Neural cell (in vitro differentiated cells): ENCODE measurements around the gene GOLGA8A. TPM values are rescaled to one million over a fixed set of nuclear protein-coding genes. Genes with fewer than 3 reads are reported as not detected.
"Not testable (repeated sequence)": the region's sequence is repeated elsewhere in the genome, so short reads cannot be mapped to it uniquely, and the experiment has no call there.

Experiments
- H2AFZ ChIP-seq: fragments of 200-600, 300-800 bp; sonication (generic), shearing (Covaris generic); 2 replicates; pipeline ENCODE4 v1.6.0; 2014; ENCODE audit warnings: low read depth, mild to moderate bottlenecking, antibody characterized with exemption, low read length, moderate library complexity
- H3F3A ChIP-seq: fragments of 200-600 bp; shearing (Covaris generic); 2 replicates; pipeline ENCODE4 v1.6.1; 2016; ENCODE audit warnings: mild to moderate bottlenecking, moderate library complexity, mixed read lengths, antibody characterized with exemption, low read length; ENCODE audit not compliant: insufficient read depth, poor library complexity, severe bottlenecking
- H3K27ac ChIP-seq: fragments of 200-600, 300-800 bp; sonication (generic), shearing (Covaris generic); 2 replicates; pipeline ENCODE4 v1.5.1; 2014; ENCODE audit warnings: mild to moderate bottlenecking, low read length, moderate library complexity
- H3K27me3 ChIP-seq: fragments of 300-800, 200-600 bp; sonication (generic), shearing (Covaris generic); 2 replicates; pipeline ENCODE4 v1.6.0; 2014; ENCODE audit warnings: mild to moderate bottlenecking, low read depth, low read length, moderate library complexity; ENCODE audit not compliant: insufficient read depth
- H3K36me3 ChIP-seq: fragments of 300-800, 200-600 bp; sonication (generic), shearing (Covaris generic); 2 replicates; pipeline ENCODE4 v1.5.1; 2014; ENCODE audit warnings: mild to moderate bottlenecking, antibody characterized with exemption, low read length, moderate library complexity; ENCODE audit not compliant: insufficient read depth
- H3K4me2 ChIP-seq: fragments of 300-800, 200-600 bp; sonication (generic), shearing (Covaris generic); 2 replicates; pipeline ENCODE4 v1.6.0; 2014; ENCODE audit warnings: mild to moderate bottlenecking, low read length
- H3K4me3 ChIP-seq: fragments of 300-800, 200-600 bp; sonication (generic), shearing (Covaris generic); 2 replicates; pipeline ENCODE4 v1.5.1; 2014; ENCODE audit warnings: mild to moderate bottlenecking, low read length, moderate library complexity
- H3K79me2 ChIP-seq: fragments of 200-600 bp; shearing (Covaris generic); replicated peaks from 2 replicates; pipeline ENCODE4 v1.6.0; 2014; ENCODE audit warnings: mild to moderate bottlenecking, low read length, moderate library complexity; ENCODE audit not compliant: insufficient read depth
- H3K9ac ChIP-seq: fragments of 300-800, 200-600 bp; sonication (generic), shearing (Covaris generic); 2 replicates; pipeline ENCODE4 v1.6.1; 2016; ENCODE audit warnings: mild to moderate bottlenecking, low read length, mixed read lengths
- H3K9me2 ChIP-seq: fragments of 200-600 bp; shearing (Covaris generic); 2 replicates; pipeline ENCODE4 v1.6.1; 2016; ENCODE audit warnings: mild to moderate bottlenecking, low read length, mixed read lengths; ENCODE audit not compliant: insufficient read depth
- H3K9me3 ChIP-seq: fragments of 200-600, 300-800 bp; sonication (generic), shearing (Covaris generic); 2 replicates; pipeline ENCODE4 v1.6.1; 2016; ENCODE audit warnings: mild to moderate bottlenecking, mixed run types, low read length, moderate library complexity, mixed read lengths
- H4K20me1 ChIP-seq: fragments of 200-600 bp; shearing (Covaris generic); 2 replicates; pipeline ENCODE4 v1.6.1; 2016; ENCODE audit warnings: mild to moderate bottlenecking, mixed run types; ENCODE audit not compliant: insufficient read depth
- polyA plus RNA-seq: library from polyadenylated mRNA; depleted of rRNA; stranded (reverse); fragments of >200 nt; gene quantifications from 2 replicates; pipeline ENCODE4 v1.2.3, GENCODE V29; 2014

GOLGA8A gene
- polyA plus RNA-seq, 1 donor from 2014 or later: 214 TPM

GRCh38 chr15:34418435-34418834 is 19.2 kb downstream of the GOLGA8A start:
- not testable (repeated sequence) for H3K27me3 ChIP-seq

DNA sequence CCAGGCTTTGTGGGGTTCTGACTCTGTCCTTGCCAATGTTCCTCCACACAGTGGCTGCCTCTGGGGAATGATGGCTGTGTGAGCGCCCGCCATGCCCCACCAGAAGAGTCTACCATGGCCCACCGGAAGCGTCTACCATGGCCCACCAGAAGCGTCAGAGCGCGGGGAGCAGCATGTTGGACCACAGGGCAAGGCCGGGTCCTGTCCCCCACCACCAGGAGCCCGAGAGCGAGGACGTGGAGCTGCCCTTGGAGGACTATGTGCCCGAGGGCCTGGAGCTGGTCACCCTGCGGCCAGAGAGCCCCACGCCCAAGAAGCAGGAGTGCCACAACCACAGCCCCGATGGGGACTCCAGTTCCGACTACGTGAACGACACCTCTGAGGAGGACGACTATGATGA is 28.1 kb downstream of the GOLGA8A start:
- not testable (repeated sequence) for H3K9me3 ChIP-seq, H3F3A ChIP-seq, H3K9ac ChIP-seq, H4K20me1 ChIP-seq, H3K4me3 ChIP-seq, H3K27ac ChIP-seq, H3K79me2 ChIP-seq, H3K9me2 ChIP-seq, H3K36me3 ChIP-seq, H2AFZ ChIP-seq, H3K4me2 ChIP-seq, H3K27me3 ChIP-seq

More at GRCh38 chr15:34418435-34418834, 19.2 kb downstream of the GOLGA8A start:
- H4K20me1 ChIP-seq, H3K4me3 ChIP-seq, H3K9ac ChIP-seq, H3K36me3 ChIP-seq, H2AFZ ChIP-seq, H3F3A ChIP-seq, H3K27ac ChIP-seq, H3K79me2 ChIP-seq, H3K9me3 ChIP-seq, H3K9me2 ChIP-seq, H3K4me2 ChIP-seq: not testable (repeated sequence)

- not testable (repeated sequence) for H3K79me2 ChIP-seq, H3K9me2 ChIP-seq, H3F3A ChIP-seq, H3K4me2 ChIP-seq, H3K27me3 ChIP-seq, H3K27ac ChIP-seq, H3K9ac ChIP-seq, H4K20me1 ChIP-seq, H3K4me3 ChIP-seq, H3K9me3 ChIP-seq, H2AFZ ChIP-seq, H3K36me3 ChIP-seq
These were observed 28.6 kb downstream of the GOLGA8A start for GRCh38 chr15:34408973-34409372.

- H3K27ac ChIP-seq, H3F3A ChIP-seq, H3K27me3 ChIP-seq, H3K79me2 ChIP-seq, H3K9me2 ChIP-seq, H3K36me3 ChIP-seq, H3K4me2 ChIP-seq, H3K9ac ChIP-seq, H3K4me3 ChIP-seq, H2AFZ ChIP-seq, H4K20me1 ChIP-seq, H3K9me3 ChIP-seq: not testable (repeated sequence)
These were observed 33.7 kb downstream of the GOLGA8A start for GRCh38 chr15:34403899-34404298.

GRCh38 chr15:34403160-34403598 is 34.4 kb downstream of the GOLGA8A start:
- not testable (repeated sequence) for H3K27me3 ChIP-seq, H3F3A ChIP-seq, H2AFZ ChIP-seq

DNA sequence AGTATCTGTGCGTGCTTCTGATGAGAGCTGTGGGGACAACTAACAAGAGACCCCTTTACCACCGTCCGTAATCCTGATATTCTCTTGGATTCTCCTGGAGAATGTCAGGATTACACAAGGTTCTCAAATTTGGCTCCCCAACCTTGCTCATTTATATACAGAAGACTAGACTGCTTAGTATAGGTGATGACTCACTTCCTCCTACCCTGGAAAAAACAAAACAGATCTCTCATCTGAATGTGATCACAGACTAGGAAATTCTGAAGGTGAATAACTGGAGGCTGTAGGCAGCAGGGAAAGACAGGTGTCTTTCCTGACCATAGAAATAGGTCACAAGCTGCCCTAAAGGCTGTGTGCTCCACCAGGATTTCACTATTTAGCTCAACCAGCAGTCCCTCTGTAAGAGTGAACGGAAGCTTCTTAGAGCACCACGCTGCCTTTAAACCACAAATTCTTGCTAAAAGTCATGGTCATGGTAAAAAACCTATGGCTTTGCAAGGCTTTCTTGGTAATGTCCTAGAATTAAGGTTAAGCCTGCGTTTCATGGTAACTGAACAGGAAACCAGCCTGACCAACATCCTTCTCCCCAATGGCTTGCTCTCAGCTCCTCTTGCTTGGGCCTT is 39.9 kb downstream of the GOLGA8A start:
- H3K4me2 ChIP-seq, H3K27ac ChIP-seq, H3K9me3 ChIP-seq, H3K79me2 ChIP-seq, H3K9me2 ChIP-seq, H3K36me3 ChIP-seq, H3K4me3 ChIP-seq, H3F3A ChIP-seq, H4K20me1 ChIP-seq, H3K27me3 ChIP-seq, H3K9ac ChIP-seq, H2AFZ ChIP-seq: not testable (repeated sequence)

More at GRCh38 chr15:34403160-34403598, 34.4 kb downstream of the GOLGA8A start:
- not testable (repeated sequence) for H3K4me3 ChIP-seq, H3K36me3 ChIP-seq, H3K9me2 ChIP-seq, H3K9me3 ChIP-seq, H4K20me1 ChIP-seq, H3K79me2 ChIP-seq, H3K4me2 ChIP-seq, H3K9ac ChIP-seq, H3K27ac ChIP-seq

DNA sequence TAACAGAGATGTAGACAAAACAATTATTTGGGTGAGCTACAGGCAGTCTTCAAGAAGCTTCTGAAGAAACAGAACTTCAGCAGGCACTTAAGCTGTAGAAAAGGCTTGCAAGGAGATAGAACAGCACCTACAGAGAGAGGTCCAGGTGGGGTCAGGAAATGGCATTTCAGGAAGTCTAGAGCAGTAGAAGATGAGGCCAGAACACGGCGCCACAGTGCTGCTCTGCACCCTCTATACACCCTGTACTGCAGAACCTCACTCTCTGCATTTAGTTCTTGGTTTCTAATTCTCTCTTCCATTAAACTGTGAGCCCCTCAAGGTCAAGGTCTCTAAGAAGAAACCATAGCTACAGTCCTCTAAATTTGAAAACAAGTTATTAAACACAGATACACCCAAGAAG is 44.6 kb downstream of the GOLGA8A start:
- H4K20me1 ChIP-seq, H3K9me2 ChIP-seq, H3K27ac ChIP-seq, H3K27me3 ChIP-seq, H3K4me3 ChIP-seq, H3K4me2 ChIP-seq, H2AFZ ChIP-seq, H3K9me3 ChIP-seq, H3K36me3 ChIP-seq, H3K79me2 ChIP-seq, H3K9ac ChIP-seq, H3F3A ChIP-seq: not testable (repeated sequence)

DNA sequence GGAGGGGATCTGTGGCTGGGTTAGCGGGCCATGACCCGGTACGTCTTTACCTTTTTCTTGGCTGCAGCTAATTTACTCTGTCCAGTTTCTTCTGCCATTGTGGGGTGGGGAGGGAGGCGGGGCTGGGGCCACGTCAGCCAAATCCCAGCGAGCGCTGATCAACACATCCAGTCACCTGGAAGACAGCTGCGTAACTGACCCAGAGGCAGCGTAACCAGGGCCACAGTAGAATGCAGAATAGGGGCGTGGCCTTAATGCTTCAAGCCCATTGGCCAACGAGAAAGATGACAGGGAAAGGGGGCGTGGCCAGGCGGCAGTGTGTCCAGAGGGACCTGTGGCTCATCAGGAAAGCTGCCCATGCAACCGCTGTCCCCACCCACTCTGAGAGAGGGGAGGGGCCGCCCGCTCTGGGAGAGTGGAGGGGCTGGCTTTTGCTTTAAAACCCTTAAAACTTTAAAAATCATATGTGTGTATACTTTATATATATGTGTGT is 48.0 kb downstream of the GOLGA8A start:
- not testable (repeated sequence) for H2AFZ ChIP-seq, H3K9me3 ChIP-seq, H3K9ac ChIP-seq, H3K27me3 ChIP-seq, H4K20me1 ChIP-seq, H3K27ac ChIP-seq, H3F3A ChIP-seq, H3K9me2 ChIP-seq, H3K4me2 ChIP-seq, H3K36me3 ChIP-seq, H3K79me2 ChIP-seq, H3K4me3 ChIP-seq
